ENCODE data around the gene UBTD1.
A peak's percentile ranks its signal among the peaks of the same experiment; 100 is the strongest.
"Not testable (repeated sequence)": the region's sequence is repeated elsewhere in the genome, so short reads cannot be mapped to it uniquely, and the experiment has no call there.

The UBTD1 gene

GRCh38 chr10:97538411-97538810 is 39.7 kb downstream of the UBTD1 start:
- no peak for DNase-seq (ENCODE audit: low read depth, low spot score)

GRCh38 chr10:97538839-97539238 is 40.1 kb downstream of the UBTD1 start:
- DNase-seq (ENCODE audit: low read depth, low spot score) = no peak

DNA sequence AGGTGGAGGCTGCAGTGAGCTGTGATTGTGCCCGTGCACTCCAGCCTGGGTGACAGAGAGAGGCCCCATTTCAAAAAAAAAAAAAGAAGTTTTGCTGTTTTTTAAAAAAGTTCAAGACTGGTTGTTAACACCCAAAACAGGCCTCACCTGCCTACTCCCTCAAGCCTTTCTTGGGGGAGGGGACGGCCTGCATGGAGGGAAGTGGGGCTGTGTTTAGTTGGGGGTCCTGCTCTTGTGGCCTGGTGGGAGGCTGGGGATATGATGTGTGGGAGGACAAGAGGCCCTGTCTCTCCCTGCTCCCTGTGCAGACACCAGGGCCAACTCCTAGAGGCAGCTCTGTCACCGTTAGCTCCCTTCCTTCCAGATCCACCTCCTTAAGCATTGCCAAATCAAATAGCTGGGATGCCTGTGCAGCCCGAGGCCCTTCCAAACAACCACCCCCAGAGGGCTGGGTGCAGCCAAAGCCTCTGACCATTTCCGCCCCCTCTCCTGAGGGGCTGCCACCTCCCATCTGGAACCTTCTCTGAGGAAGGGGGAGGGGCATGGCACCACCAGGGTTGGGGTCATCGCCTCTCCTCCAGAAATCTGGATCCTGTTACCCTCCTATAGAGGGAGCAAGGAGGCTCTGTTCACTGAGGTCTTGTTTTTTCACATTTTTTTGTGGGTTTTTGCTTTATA is 40.9 kb downstream of the UBTD1 start:
- DNase-seq (ENCODE audit: low read depth, low spot score) = no peak

- DNase-seq (ENCODE audit: low read depth, low spot score) = no peak
Observed at GRCh38 chr10:97540669-97541500, 42.2 kb downstream of the UBTD1 start.

DNA sequence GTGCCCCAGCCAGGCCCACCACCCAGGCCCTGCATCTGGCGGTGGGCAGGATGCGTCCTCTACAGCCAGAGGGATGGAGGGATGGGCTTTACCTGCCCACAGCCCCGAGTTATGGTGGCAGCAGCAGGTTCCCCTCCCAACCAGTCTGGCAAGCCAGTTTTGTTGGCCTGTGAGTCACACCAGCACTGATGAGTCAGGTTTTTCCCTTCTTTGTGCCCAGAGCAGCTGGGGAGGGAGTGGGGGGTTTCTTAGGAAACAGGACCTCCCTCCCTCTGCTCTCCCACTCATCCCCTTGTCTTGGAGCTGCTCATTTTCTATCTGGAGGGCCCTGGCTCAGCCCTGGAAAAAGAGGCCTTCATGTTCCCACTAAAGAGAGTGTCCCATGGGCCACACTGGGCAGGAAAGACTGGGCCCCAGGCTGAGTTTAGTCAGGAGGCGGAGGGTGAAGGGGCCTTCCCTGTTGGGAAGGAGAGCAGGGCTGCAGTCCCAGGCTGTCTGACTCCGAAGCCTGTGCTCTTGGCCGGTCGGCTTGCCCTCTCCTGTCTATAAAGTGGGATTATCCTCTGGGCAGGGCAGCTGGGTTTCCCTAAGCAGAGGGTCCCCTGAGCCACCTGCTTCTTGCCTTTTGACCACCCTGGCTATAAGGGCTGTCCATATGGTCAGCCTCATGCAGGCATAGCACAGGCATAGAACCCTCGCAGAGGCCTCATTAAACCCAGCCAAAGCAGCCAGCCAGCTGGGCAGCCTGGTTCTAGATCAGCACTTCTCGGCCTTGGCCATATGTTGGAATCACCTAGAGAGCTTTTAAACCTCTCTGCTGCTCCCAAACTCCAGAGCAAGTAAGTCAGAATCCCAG is 43.7 kb downstream of the UBTD1 start:
- DNase-seq (ENCODE audit: low read depth, low spot score) = no peak

GRCh38 chr10:97543025-97543546 is 44.4 kb downstream of the UBTD1 start:
- peak; percentile 3 for DNase-seq (ENCODE audit: low read depth, low spot score)

GRCh38 chr10:97546456-97547270 is 47.9 kb downstream of the UBTD1 start:
- DNase-seq (ENCODE audit: low read depth, low spot score) = no peak

DNA sequence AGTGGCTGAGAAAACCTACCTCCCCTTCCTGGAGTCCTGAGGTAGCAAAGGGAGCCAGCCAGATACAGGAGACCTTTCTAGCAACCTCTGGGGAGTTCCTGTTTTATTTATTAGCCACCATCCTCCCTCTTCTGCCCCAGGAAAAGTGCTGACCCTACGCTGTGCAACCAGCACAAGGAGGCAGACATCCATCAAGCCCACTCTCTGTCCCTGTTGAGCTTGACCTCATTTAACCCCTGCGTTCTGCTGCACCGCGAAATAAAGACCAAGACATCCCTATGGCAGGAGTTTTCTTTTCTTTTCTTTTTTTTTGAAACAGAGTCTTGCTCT is 48.5 kb downstream of the UBTD1 start:
- DNase-seq (ENCODE audit: low read depth, low spot score) = no peak

- no peak for DNase-seq (ENCODE audit: low read depth, low spot score)
Observed at GRCh38 chr10:97547962-97548361, 49.2 kb downstream of the UBTD1 start.

- DNase-seq (ENCODE audit: low read depth, low spot score) = no peak
Observed at GRCh38 chr10:97548828-97549455, 50.2 kb downstream of the UBTD1 start.

DNA sequence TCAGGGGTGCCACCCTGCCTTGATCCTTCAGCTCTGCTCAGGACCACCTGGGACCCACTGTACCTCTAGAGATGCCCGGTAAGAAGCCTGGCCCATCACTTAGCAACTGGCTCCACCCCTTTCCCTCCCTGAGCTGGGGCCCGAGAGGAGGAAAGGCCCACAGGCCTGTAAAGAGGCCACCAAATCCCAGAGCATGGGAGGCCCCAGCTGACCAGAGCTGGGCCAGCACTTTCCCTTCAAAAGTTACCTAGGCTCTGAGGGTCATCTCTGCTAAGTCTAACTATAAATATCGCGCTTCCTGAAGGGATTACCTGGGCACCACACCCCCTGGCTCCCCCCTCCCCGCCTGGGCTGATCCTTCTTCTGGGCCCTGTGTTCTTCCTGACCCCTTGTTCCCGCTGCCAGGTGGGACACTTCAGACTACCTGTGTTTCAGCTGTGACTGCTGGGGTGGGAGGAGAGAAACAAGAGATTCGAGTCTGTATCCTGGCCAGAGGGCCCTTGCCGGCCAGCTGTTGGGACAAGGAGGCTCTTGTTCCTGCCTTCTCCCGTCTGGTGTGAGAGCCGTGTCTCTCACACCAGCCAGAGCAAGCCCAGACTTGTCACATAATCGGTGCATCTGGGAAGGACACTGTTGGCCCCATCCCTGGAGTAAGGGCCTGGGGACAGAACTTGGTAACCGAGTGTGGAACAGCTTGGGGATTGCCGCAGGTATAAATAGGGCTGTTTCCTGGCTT is 51.0 kb downstream of the UBTD1 start:
- DNase-seq (ENCODE audit: low read depth, low spot score) = no peak

DNA sequence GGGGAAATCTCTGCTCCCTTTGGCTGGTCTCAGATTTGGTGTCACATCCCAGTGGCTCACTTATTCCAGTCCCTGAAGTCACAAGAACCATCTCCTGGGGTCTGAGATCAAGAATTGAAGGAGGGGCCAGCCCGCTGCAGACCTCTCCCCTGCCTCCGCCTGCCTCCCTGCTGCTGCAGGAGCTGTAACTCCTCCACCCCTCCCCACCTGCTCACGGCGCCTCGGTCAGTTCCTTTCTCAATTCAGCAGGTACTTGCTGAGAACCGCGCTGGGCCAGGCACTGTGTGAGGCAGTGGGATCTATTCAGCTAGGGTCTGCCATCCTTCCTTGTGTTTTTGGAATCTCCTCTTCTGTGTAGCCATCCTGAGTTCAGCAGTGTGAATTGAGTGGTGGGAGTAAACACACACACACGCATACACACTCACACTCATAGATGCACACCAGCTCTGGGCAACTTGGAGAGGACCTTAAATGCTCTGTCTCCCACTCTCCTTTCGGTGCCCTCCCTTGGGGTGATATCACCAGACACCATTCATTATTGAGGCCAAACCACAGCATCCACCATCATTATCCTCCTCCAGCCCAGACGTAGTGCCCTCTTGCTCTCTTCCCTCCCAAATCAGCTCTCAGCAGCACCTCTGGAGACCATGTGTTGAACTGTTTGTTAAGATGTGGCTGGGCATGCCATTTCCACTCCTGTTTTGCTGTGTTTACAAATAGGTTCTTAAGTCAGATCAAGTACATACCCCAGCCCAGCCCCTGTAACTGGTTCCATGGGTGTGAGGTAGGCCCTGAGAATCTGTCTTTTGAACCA is 51.8 kb downstream of the UBTD1 start:
- DNase-seq (ENCODE audit: low read depth, low spot score) = no peak

- DNase-seq (ENCODE audit: low read depth, low spot score) = no peak
Observed at GRCh38 chr10:97551271-97551670, 52.5 kb downstream of the UBTD1 start.

- DNase-seq (ENCODE audit: low read depth, low spot score) = peak; percentile 38
Observed at GRCh38 chr10:97553575-97554031, 54.9 kb downstream of the UBTD1 start.

DNA sequence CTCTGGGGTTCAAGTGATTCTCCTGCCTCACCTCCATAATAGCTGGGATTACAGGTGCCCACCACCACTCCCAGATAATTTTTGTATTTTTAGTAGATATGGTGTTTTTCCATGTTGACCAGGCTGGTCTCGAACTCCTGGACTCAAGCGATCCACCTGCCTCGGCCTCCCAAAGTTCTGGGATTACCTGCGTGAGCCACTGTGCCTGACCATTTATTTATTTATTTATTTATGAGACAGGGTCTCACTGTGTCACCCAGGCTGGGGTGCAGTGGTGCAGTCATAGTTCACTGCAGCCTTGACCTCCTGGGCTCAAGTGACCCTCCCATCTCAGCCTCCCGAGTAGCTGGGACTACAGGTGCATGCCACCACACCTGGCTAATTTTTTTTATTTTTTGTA is 55.6 kb downstream of the UBTD1 start:
- not testable (repeated sequence) for DNase-seq (ENCODE audit: low read depth, low spot score)

- DNase-seq (ENCODE audit: low read depth, low spot score) = not testable (repeated sequence)
Observed at GRCh38 chr10:97555541-97555940, 56.8 kb downstream of the UBTD1 start.

DNA sequence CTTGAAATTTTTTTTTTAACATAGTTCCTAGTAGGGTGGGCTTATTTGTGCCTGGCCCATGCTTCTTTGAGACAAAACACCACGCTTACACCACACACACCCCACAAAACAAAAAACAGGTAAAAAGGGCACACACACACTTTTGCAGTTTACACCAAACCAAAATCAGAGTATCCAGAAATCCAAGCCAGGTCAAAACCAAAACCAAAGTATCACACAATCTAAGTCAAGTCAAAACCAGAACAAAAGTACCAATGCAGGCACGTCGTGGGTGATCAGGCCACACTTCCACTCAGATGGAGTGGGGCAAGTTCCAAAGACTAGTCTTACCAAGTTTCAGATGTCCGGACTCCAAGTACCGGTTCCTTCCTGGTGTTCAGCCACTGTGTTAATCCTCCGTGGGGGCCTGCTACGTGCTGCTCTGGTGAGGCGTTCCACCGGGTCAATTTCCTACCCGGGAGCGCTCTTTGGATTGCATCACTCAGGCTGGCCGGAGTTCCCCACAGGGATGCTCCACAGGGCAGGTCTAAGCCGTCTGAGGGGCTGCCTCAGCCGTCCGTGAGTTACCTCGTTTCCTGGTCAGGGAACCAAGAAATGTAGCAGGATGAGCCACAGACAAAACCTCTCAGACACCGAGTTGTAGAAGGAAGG is 62.1 kb downstream of the UBTD1 start:
- DNase-seq (ENCODE audit: low read depth, low spot score) = not testable (repeated sequence)

- DNase-seq (ENCODE audit: low read depth, low spot score) = not testable (repeated sequence)
Observed at GRCh38 chr10:97561386-97562077, 62.8 kb downstream of the UBTD1 start.

All from activated CD4-positive, CD25-positive, alpha-beta regulatory T cell treated with anti-CD3 and anti-CD28 coated beads, Interleukin-2, amount 50 U/mL, for 16 hours (primary cell).